GM12865 (cell line): ENCODE measurements around the gene ATG9A.

ENCODE experiments used
- DNase-seq: peaks from one replicate; pipeline ENCODE4 v3.0.0; 2010; ENCODE audit warnings: low read depth
- H3K4me3 ChIP-seq: 2 replicates; pipeline ENCODE4 v1.5.1; 2011; ENCODE audit warnings: mild to moderate bottlenecking, low read depth, low read length, control low read depth
- CTCF ChIP-seq: IDR thresholded peaks from 2 replicates; pipeline ENCODE4 v1.5.1; 2011; ENCODE audit warnings: low read length, control low read depth, low read depth, inconsistent platforms; ENCODE audit not compliant: insufficient read depth; ENCODE audit errors: missing control alignments

ATG9A gene

GRCh38 chr2:219199470-219200211 lies 29.8 kb downstream of the ATG9A start:
- DNase-seq: no peak
- TF ChIP-seq CTCF: no peak
- H3K4me3 ChIP-seq: no peak overlapping the region

GRCh38 chr2:219198974-219199373 lies 30.5 kb downstream of the ATG9A start:
- no peak for DNase-seq
- no peak for TF ChIP-seq CTCF
- no peak overlapping the region for H3K4me3 ChIP-seq

GRCh38 chr2:219197388-219197787 lies 32.0 kb downstream of the ATG9A start:
- no peak for DNase-seq
- TF ChIP-seq CTCF: no peak
- no peak overlapping the region for H3K4me3 ChIP-seq

GRCh38 chr2:219186754-219187456 lies 42.5 kb downstream of the ATG9A start:
- H3K4me3 ChIP-seq: no peak overlapping the region
- no peak for TF ChIP-seq CTCF

GRCh38 chr2:219184121-219184520 lies 45.3 kb downstream of the ATG9A start:
- no peak overlapping the region for H3K4me3 ChIP-seq
- no peak for TF ChIP-seq CTCF
- DNase-seq: no peak

More at GRCh38 chr2:219186754-219187456, 42.5 kb downstream of the ATG9A start:
- DNase-seq: no peak

- TF ChIP-seq CTCF: no peak
- H3K4me3 ChIP-seq: no peak overlapping the region
- DNase-seq: no peak
These were observed 46.2 kb downstream of the ATG9A start for GRCh38 chr2:219183151-219183772.
